Liver (tissue), 9 donors: ENCODE results near the gene BDH2. TPM values are rescaled to one million over a fixed set of nuclear protein-coding genes. Genes with fewer than 3 reads are reported as not detected.

Source experiments
- DNase-seq: peaks from one replicate; pipeline ENCODE4 v3.0.0-alpha.2; 2017; ENCODE audit warnings: low spot score
- H3K27ac ChIP-seq, 2 donors: one replicate each; pipeline ENCODE4 v1.7.0; 2013; ENCODE audit warnings: inconsistent platforms in 2 of 2, low read length in 2 of 2, control low read depth in 1 of 2, low read depth in 1 of 2, mild to moderate bottlenecking in 1 of 2
- H3K27me3 ChIP-seq, 4 donors: one replicate each; pipeline versions ENCODE4 v1.6.1 to v1.7.0; 2013; ENCODE audit warnings: low read length in 3 of 4, inconsistent platforms in 1 of 4, mild to moderate bottlenecking in 1 of 4, moderate library complexity in 1 of 4; ENCODE audit not compliant: control insufficient read depth in 4 of 4, insufficient read depth in 4 of 4
- H3K36me3 ChIP-seq, 4 donors: one replicate each; pipeline versions ENCODE4 v1.6.1 to v1.7.0; 2013; ENCODE audit warnings: low read length in 3 of 4, mild to moderate bottlenecking in 3 of 4, low read depth in 1 of 4, moderate library complexity in 1 of 4; ENCODE audit not compliant: control insufficient read depth in 4 of 4, insufficient read depth in 3 of 4
- H3K4me1 ChIP-seq, 4 donors: one replicate each; pipeline versions ENCODE4 v1.6.1 to v1.7.0; 2013; ENCODE audit warnings: low read length in 3 of 4, mild to moderate bottlenecking in 3 of 4, moderate library complexity in 1 of 4; ENCODE audit not compliant: control insufficient read depth in 4 of 4, insufficient read depth in 4 of 4
- H3K4me3 ChIP-seq, 3 donors: one replicate each; pipeline versions ENCODE4 v1.6.1 to v1.7.0; 2013; ENCODE audit warnings: low read length in 3 of 3, control low read depth in 1 of 3, low read depth in 1 of 3, mild to moderate bottlenecking in 1 of 3
- H3K9ac ChIP-seq, 2 donors: one replicate each; pipeline ENCODE4 v1.7.0; 2013; ENCODE audit warnings: low read length in 2 of 2, mild to moderate bottlenecking in 2 of 2, moderate library complexity in 2 of 2, control low read depth in 1 of 2, low read depth in 1 of 2
- H3K9me3 ChIP-seq, 4 donors: one replicate each; pipeline versions ENCODE4 v1.6.1 to v1.7.0; 2013; ENCODE audit warnings: low read length in 3 of 4; ENCODE audit not compliant: control insufficient read depth in 4 of 4
- FOXA1 ChIP-seq: IDR thresholded peaks from 2 replicates; pipeline ENCODE4 v1.6.1; 2016; ENCODE audit warnings: antibody characterized with exemption
- FOXA2 ChIP-seq: IDR thresholded peaks from 2 replicates; pipeline ENCODE4 v1.6.1; 2016; ENCODE audit warnings: antibody characterized with exemption
- GABPA ChIP-seq, 2 donors: IDR thresholded peaks in 1 of 2; conservative IDR thresholded peaks in 1 of 2; 2 replicates each; pipeline ENCODE4 v1.6.1; 2016; ENCODE audit warnings: antibody characterized with exemption in 2 of 2, mild to moderate bottlenecking in 1 of 2, moderate library complexity in 1 of 2
- HNF4A ChIP-seq, 2 donors: conservative IDR thresholded peaks; 2 replicates each; pipeline ENCODE4 v1.6.1; 2016; ENCODE audit warnings: antibody characterized with exemption in 2 of 2, mild to moderate bottlenecking in 2 of 2
- HNF4G ChIP-seq: IDR thresholded peaks from 2 replicates; pipeline ENCODE4 v1.6.1; 2016; ENCODE audit warnings: antibody characterized with exemption
- JUND ChIP-seq, 2 donors: IDR thresholded peaks; 2 replicates each; pipeline ENCODE4 v1.6.1; 2016; ENCODE audit warnings: antibody characterized with exemption in 2 of 2
- NR2F2 ChIP-seq: IDR thresholded peaks from 2 replicates; pipeline ENCODE4 v1.6.1; 2016; ENCODE audit warnings: antibody characterized with exemption
- RAD21 ChIP-seq, 2 donors: IDR thresholded peaks; 2 replicates each; pipeline ENCODE4 v1.6.1; 2016; ENCODE audit warnings: antibody characterized with exemption in 2 of 2, mild to moderate bottlenecking in 2 of 2
- RXRA ChIP-seq, 2 donors: IDR thresholded peaks; 2 replicates each; pipeline ENCODE4 v1.6.1; 2017 to 2018; ENCODE audit warnings: antibody characterized with exemption in 2 of 2, mild to moderate bottlenecking in 1 of 2
- SP1 ChIP-seq: IDR thresholded peaks from 2 replicates; pipeline ENCODE4 v1.6.1; 2018; ENCODE audit warnings: antibody characterized with exemption, mild to moderate bottlenecking
- TAF1 ChIP-seq: conservative IDR thresholded peaks from 2 replicates; pipeline ENCODE4 v1.6.1; 2016; ENCODE audit warnings: antibody characterized with exemption, mild to moderate bottlenecking
- YY1 ChIP-seq: IDR thresholded peaks from 2 replicates; pipeline ENCODE4 v1.6.1; 2016; ENCODE audit warnings: antibody characterized with exemption, mild to moderate bottlenecking
- WGBS: extraction: QIAGEN DNeasy Blood & Tissue Kit; methylation state at CpG from one replicate; pipeline ENCODE4 v1.1.7; 2013; 5-methylcytosine and 5-hydroxymethylcytosine counted together
- polyA plus RNA-seq, 2 donors: library from polyadenylated mRNA; stranded (reverse) in 1 of 2; unstranded in 1 of 2; fragments of 200-250 nt in 1 of 2; fragments of >200 nt in 1 of 2; fragmentation: Nextera tagmentation in 1 of 2; extraction: Ambion mirVana in 1 of 2; gene quantifications; one replicate each; pipeline versions ENCODE4 v1.2.1 to v1.2.3, GENCODE V29; 2013 to 2015
- total RNA-seq, 2 donors: library from RNA; depleted of rRNA; stranded (reverse); fragments of >200 nt; gene quantifications; one replicate each; pipeline ENCODE4 v1.2.3, GENCODE V29; 2014
- TF ChIP-seq, protein P1 (sequence below): fragments of 150-350 bp; IDR thresholded peaks from 2 replicates; pipeline ENCODE4 v1.5.1; 2017; ENCODE audit warnings: improper control_type of control experiment, low read depth, low read length; ENCODE audit not compliant: missing input control
- TF ChIP-seq, protein P2 (sequence below): IDR thresholded peaks from 2 replicates; pipeline ENCODE4 v1.6.1; 2016; ENCODE audit warnings: antibody characterized with exemption
- TF ChIP-seq, protein P3 (sequence below): IDR thresholded peaks from 2 replicates; pipeline ENCODE4 v1.6.1; 2016; ENCODE audit warnings: antibody characterized with exemption
- TF ChIP-seq, protein P4 (sequence below): IDR thresholded peaks from 2 replicates; pipeline ENCODE4 v1.6.1; 2016; ENCODE audit warnings: antibody characterized with exemption, mild to moderate bottlenecking
- TF ChIP-seq, protein P5 (sequence below): IDR thresholded peaks from 2 replicates; pipeline ENCODE4 v1.6.1; 2016; ENCODE audit warnings: antibody characterized with exemption
- donor health status: healthy.
- donor health status: healthy.
- donor health status: healthy.
- donor health status: healthy.
- donor health status: healthy.

BDH2 gene
- total and polyA plus RNA-seq, 4 donors: 16.6 to 88.5 (median 35.5) TPM

- TF ChIP-seq NR2F2 (no peak), SP1 (no peak)
Observed at GRCh38 chr4:103123114-103123513, 23.5 kb upstream of the BDH2 start (continued).

- no peak overlapping the region for H3K27ac ChIP-seq
- no peak for DNase-seq
- TF ChIP-seq, protein P1, sequence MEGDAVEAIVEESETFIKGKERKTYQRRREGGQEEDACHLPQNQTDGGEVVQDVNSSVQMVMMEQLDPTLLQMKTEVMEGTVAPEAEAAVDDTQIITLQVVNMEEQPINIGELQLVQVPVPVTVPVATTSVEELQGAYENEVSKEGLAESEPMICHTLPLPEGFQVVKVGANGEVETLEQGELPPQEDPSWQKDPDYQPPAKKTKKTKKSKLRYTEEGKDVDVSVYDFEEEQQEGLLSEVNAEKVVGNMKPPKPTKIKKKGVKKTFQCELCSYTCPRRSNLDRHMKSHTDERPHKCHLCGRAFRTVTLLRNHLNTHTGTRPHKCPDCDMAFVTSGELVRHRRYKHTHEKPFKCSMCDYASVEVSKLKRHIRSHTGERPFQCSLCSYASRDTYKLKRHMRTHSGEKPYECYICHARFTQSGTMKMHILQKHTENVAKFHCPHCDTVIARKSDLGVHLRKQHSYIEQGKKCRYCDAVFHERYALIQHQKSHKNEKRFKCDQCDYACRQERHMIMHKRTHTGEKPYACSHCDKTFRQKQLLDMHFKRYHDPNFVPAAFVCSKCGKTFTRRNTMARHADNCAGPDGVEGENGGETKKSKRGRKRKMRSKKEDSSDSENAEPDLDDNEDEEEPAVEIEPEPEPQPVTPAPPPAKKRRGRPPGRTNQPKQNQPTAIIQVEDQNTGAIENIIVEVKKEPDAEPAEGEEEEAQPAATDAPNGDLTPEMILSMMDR: no peak
- TF ChIP-seq FOXA1: no peak
- TF ChIP-seq, protein P2, sequence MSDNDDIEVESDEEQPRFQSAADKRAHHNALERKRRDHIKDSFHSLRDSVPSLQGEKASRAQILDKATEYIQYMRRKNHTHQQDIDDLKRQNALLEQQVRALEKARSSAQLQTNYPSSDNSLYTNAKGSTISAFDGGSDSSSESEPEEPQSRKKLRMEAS: no peak
- no peak overlapping the region for H3K4me3 ChIP-seq
- no peaks in the 10 kb centered on the region for H3K9me3 ChIP-seq
- H3K36me3 ChIP-seq: no peaks in the 10 kb centered on the region
- H3K4me1 ChIP-seq: no peaks in the 10 kb centered on the region
- 86% methylated on average over 1 of the region's 1 CpG for WGBS
- no peak overlapping the region for H3K9ac ChIP-seq
- H3K27me3 ChIP-seq: no peaks in the 10 kb centered on the region
Observed at GRCh38 chr4:103118166-103118565, 18.5 kb upstream of the BDH2 start.

DNA sequence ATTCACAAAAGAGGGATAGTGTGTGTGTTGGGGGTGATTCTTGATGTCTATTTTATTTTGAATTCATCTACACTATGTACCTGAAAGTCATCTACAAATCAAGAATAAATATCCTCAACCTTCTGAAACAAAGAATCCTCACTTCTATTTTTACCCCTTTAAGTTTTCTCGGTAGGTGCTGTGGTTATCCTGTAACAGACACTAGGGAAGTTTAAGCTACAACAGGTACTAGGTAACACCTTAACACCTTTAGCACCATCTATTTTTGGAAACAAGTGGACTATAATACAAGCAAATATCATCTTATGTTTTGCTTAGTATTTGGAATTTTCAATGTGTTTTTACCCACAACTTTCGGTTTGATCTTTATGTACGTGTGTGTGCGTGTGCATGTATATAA lies 12.0 kb upstream of the BDH2 start:
- no peak overlapping the region for H3K9ac ChIP-seq
- H3K27me3 ChIP-seq: no peaks in the 10 kb centered on the region
- no peak overlapping the region for H3K4me3 ChIP-seq
- TF ChIP-seq JUND (IDR thresholded peaks at IDR 0.05) (no peak), RAD21 (IDR thresholded peaks at IDR 0.05) (no peak), TAF1 (no peak), RXRA (IDR thresholded peaks at IDR 0.05) (no peak), HNF4G (no peak), NR2F2 (no peak), GABPA (IDR thresholded peaks at IDR 0.05 in 1 of 2, conservative IDR thresholded peaks at IDR 0.05 in 1 of 2) (no peak), YY1 (no peak), FOXA2 (no peak), FOXA1 (no peak), SP1 (no peak), HNF4A (conservative IDR thresholded peaks at IDR 0.05) (no peak)
- TF ChIP-seq, protein P3, sequence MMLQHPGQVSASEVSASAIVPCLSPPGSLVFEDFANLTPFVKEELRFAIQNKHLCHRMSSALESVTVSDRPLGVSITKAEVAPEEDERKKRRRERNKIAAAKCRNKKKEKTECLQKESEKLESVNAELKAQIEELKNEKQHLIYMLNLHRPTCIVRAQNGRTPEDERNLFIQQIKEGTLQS: no peak
- TF ChIP-seq, protein P4, sequence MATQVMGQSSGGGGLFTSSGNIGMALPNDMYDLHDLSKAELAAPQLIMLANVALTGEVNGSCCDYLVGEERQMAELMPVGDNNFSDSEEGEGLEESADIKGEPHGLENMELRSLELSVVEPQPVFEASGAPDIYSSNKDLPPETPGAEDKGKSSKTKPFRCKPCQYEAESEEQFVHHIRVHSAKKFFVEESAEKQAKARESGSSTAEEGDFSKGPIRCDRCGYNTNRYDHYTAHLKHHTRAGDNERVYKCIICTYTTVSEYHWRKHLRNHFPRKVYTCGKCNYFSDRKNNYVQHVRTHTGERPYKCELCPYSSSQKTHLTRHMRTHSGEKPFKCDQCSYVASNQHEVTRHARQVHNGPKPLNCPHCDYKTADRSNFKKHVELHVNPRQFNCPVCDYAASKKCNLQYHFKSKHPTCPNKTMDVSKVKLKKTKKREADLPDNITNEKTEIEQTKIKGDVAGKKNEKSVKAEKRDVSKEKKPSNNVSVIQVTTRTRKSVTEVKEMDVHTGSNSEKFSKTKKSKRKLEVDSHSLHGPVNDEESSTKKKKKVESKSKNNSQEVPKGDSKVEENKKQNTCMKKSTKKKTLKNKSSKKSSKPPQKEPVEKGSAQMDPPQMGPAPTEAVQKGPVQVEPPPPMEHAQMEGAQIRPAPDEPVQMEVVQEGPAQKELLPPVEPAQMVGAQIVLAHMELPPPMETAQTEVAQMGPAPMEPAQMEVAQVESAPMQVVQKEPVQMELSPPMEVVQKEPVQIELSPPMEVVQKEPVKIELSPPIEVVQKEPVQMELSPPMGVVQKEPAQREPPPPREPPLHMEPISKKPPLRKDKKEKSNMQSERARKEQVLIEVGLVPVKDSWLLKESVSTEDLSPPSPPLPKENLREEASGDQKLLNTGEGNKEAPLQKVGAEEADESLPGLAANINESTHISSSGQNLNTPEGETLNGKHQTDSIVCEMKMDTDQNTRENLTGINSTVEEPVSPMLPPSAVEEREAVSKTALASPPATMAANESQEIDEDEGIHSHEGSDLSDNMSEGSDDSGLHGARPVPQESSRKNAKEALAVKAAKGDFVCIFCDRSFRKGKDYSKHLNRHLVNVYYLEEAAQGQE: no peak
- TF ChIP-seq, protein P1: no peak
- TF ChIP-seq, protein P5, sequence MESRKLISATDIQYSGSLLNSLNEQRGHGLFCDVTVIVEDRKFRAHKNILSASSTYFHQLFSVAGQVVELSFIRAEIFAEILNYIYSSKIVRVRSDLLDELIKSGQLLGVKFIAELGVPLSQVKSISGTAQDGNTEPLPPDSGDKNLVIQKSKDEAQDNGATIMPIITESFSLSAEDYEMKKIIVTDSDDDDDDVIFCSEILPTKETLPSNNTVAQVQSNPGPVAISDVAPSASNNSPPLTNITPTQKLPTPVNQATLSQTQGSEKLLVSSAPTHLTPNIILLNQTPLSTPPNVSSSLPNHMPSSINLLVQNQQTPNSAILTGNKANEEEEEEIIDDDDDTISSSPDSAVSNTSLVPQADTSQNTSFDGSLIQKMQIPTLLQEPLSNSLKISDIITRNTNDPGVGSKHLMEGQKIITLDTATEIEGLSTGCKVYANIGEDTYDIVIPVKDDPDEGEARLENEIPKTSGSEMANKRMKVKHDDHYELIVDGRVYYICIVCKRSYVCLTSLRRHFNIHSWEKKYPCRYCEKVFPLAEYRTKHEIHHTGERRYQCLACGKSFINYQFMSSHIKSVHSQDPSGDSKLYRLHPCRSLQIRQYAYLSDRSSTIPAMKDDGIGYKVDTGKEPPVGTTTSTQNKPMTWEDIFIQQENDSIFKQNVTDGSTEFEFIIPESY: no peak
- TF ChIP-seq, protein P2: no peak
- H3K27ac ChIP-seq: no peak overlapping the region
- WGBS: 97% methylated on average over 4 of the region's 4 CpGs
- H3K4me1 ChIP-seq: peaks cover 0 to 3% (median 0%) of the 10 kb centered on the region in 4 donors
- no peak for DNase-seq
- H3K36me3 ChIP-seq: no peaks in the 10 kb centered on the region
- no peaks in the 10 kb centered on the region for H3K9me3 ChIP-seq
